AG08396 (cell line): ENCODE results near the gene FXR2.
"Not testable (repeated sequence)": the region's sequence is repeated elsewhere in the genome, so short reads cannot be mapped to it uniquely, and the experiment has no call there.

Experiments used
- DNase-seq: peaks from one replicate; pipeline ENCODE4 v3.0.0; 2012; ENCODE audit warnings: low spot score, mixed read lengths

The FXR2 gene

GRCh38 chr17:7614425-7615264, at the start of gene FXR2:
Gene FXR2, minus strand, starts transcription at chr17:7614897. Its CDS starts 365 bp downstream, at chr17:7614532.
- peak; percentile 100 for DNase-seq

- DNase-seq, result no peak
Measured at GRCh38 chr17:7656958-7657609, 42.4 kb upstream of the FXR2 start.

DNA sequence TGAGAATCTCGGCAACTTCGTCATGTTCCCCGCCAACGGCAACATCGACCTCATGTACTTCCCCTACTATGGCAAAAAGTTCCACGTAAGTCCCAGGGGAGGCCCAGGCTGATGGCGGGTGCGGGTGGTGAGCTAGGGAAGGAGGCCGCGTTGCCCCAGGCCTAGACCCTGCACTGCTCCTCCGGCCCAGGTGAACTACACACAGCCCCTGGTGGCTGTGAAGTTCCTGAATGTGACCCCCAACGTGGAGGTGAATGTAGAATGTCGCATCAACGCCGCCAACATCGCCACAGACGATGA, 40.8 kb upstream of the FXR2 start:
- no peak for DNase-seq

DNA sequence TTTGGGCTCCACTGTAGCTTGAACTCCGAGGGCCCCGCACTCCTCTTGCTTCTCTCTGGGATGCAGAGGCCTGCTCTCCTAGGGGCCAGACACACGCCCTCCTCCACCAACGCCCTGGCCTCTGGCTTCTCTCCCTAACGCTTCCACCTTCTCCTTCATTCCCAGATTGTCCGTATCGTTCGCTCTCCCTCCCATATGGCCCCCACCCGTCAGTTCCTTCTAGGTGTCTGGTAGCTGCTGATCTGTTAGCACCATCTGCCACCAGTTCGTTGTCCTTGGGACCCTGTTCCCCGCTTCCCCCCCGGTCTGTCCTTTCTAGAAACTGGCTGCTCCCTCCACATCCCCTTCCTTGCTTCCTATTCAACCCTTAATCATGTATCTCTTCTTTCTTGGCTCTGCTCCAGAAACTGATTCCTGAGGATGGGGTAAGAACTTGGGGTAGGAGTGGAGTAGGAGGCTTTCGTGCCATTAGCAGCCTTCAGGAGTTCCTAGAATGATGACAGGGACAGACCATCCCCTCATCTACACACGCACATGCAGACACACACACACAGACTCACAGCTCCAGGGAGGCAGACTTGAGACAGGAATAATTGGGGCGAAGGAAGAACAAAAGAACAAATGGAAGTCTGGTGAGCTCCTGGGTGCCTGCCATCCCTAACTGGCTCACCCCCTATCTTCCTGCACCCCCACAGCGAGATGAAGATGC, 40.3 kb upstream of the FXR2 start:
- DNase-seq, result no peak

GRCh38 chr17:7652388-7653356, 38.0 kb upstream of the FXR2 start:
- no peak for DNase-seq

DNA sequence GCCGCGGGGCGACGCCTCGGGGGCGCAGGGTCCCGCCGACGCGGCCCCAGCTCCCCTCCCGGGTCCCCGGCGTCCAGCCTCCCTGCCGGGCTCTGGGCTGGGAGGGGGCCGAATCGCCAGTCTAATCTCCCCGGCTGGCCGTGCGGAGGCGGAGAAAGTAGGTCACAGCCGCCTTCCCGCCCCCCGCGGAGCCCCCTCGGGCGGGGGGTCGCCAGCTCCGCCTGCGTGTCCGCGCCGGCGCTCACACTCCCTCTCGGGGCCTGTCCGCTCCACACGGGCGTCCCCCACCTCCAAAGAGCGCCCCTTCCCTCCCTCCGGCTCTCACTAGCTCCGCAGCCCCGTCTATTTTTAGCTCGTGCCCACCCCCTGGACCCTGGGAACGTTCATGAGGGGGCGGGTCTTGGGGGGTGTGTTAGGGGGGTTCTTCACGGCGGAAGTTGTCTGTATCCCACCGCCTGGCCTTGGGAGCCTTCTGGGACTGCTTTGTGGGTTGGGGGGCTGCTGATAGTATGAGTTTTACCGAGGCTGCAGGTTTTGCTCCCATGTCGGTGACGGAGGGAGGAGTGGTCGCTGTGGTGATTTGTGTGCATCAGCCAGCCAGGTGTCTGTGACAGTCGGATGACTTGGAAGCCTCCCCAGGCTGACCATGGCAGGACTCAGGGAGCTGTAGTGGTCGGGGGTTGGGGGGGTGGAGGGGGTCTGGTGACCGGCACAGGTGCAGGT, 37.1 kb upstream of the FXR2 start:
- no peak for DNase-seq

- DNase-seq, result no peak
Measured at GRCh38 chr17:7651097-7651664, 36.5 kb upstream of the FXR2 start.

GRCh38 chr17:7650509-7651096, 35.9 kb upstream of the FXR2 start, which contains the start of gene ATP1B2:
Gene ATP1B2, plus strand, starts transcription at chr17:7650926. Its CDS starts 593 bp downstream, at chr17:7651519.
- peak; percentile 58 for DNase-seq

- DNase-seq, result peak; percentile 1
Measured at GRCh38 chr17:7647018-7647417, 32.3 kb upstream of the FXR2 start.

GRCh38 chr17:7646457-7646856, 31.8 kb upstream of the FXR2 start:
- DNase-seq, result peak; percentile 23

GRCh38 chr17:7644775-7645174, 30.1 kb upstream of the FXR2 start:
- peak; percentile 1 for DNase-seq

GRCh38 chr17:7641635-7642034, 26.9 kb upstream of the FXR2 start:
- not testable (repeated sequence) for DNase-seq

GRCh38 chr17:7640783-7641182, 26.1 kb upstream of the FXR2 start:
- DNase-seq, result no peak

- DNase-seq, result peak; percentile 2
Measured at GRCh38 chr17:7636163-7636562, 21.5 kb upstream of the FXR2 start.

- DNase-seq, result peak; percentile 76
Measured at GRCh38 chr17:7634384-7634783, 19.7 kb upstream of the FXR2 start.

DNA sequence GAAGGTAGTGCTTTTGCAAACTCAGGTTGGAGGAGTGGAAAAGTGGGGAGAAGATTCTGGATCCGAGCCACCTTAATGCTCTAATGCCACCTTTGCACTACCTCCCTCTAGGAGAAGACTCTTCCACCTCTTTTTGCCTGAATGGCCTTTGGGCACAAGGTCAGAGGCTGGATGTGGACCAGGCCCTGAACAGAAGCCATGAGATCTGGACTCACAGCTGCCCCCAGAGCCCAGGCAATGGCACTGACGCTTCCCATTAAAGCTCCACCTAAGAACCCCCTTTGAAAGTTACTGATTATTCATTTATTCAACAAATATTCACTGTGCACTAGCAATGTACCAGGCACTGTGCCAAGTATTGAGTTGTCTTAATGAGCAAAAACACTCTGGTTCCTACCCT, 18.4 kb upstream of the FXR2 start:
- DNase-seq, result peak; percentile 3

DNA sequence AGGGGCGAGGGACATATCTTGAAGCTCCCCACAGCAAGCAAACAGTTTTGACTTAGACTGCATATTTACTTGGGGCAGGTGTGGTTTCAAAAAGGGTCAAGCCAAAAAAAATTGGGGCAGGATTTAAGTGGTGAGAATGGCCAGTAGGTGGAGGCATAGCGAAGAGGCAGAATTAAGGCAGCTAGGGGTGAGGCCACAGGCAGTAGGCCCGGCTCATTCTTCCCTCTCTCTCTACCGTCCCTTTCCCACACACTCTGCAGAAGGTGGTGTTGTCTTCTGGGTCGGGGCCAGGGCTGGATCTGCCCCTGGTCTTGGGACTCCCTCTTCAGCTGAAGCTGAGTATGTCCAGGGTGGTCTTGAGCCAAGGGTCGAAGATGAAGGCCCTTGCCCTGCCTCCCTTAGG, 17.8 kb upstream of the FXR2 start:
- DNase-seq, result peak; percentile 75

DNA sequence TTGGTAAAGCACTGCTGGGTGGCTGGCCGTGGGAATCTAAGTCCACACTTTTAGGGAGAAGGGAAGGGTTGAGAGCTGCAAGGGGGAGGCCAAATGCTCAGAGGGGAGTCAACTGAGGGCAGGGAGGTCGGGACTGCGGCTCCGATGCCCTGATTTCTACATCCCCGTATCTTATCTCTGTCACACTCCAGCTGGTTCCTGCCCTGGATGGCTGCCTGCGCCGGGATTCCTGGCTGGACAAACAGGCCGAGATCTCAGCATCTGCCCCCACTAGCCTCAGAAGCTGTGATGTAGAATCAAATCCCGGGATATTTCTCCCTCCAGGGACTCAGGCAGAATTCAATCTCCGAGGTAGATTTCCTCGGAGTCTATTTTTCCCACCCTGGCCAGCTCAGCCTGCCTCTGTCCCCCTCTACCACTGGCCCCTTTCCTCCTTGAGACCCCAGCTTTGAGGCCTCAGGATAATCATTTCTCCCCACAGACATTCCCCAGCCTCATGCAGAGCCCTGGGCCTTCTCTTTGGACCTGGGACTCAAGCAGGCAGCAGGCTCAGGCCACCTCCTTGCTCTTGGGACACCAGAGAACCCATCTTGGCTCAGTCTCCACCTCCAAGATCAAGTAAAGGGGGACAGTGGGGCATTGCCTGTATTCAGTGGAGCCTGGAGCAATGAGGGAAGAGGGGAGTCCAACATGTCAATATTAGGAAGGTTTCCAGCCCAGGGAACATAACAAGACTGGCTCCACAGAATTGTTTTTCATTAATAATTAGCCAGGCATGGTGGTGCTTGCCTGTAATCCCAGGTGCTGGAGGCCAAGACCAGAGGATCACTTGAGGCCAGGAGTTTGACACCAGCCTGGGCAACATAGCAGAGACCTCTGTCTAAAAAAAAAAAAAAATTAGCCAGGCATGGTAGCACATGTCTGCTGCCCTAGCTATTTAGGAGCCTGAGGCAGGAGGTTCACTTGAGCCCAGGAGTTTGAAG, 17.0 kb upstream of the FXR2 start:
- peak; percentile 2 for DNase-seq

- no peak for DNase-seq
Measured at GRCh38 chr17:7629939-7630571, 15.4 kb upstream of the FXR2 start, which contains the start of gene SHBG. Gene SHBG, plus strand, starts transcription at chr17:7630135. Its CDS starts 38 bp downstream, at chr17:7630173.
